Activated B cell treated with CpG ODN at 0.5 μM for 24 hours (primary cell): ENCODE results near the gene OSBPL10. TPM values are rescaled to one million over a fixed set of nuclear protein-coding genes. Genes with fewer than 3 reads are reported as not detected.

Experiments used
- ATAC-seq: fragments of 200-7000 bp; cut with Tn5 transposase; one replicate; pipeline ENCODE4 v1.10.0; 2021; ENCODE audit warnings: low read depth, mild to moderate bottlenecking, moderate library complexity
- CTCF ChIA-PET: fragments of 350-600 bp; sonication (Branson Sonifier 250); formaldehyde crosslinking; loops from one replicate; lab custom pipeline; 2021; ENCODE audit warnings: antibody characterized with exemption; lab: Charles Lee
- POLR2A ChIA-PET: fragments of 350-600 bp; sonication (Branson Sonifier 250); formaldehyde crosslinking; loops from one replicate; lab custom pipeline; 2021; ENCODE audit warnings: antibody characterized with exemption; lab: Charles Lee
- DNase-seq: peaks from one replicate; pipeline ENCODE4 v3.0.0; 2022
- H3K27ac Mint-ChIP-seq: one replicate; pipeline ENCODE4 v1.8.0; 2020; ENCODE audit warnings: mixed read lengths
- H3K27me3 Mint-ChIP-seq: one replicate; pipeline ENCODE4 v1.8.0; 2021; ENCODE audit warnings: mixed read lengths
- H3K36me3 Mint-ChIP-seq: one replicate; pipeline ENCODE4 v1.8.0; 2021; ENCODE audit warnings: low read depth, mixed read lengths
- H3K4me1 Mint-ChIP-seq: one replicate; pipeline ENCODE4 v1.8.0; 2021; ENCODE audit warnings: mixed read lengths
- H3K4me3 Mint-ChIP-seq: one replicate; pipeline ENCODE4 v1.8.0; 2020; ENCODE audit warnings: mild to moderate bottlenecking, mixed read lengths
- H3K9me3 Mint-ChIP-seq: one replicate; pipeline ENCODE4 v1.8.0; 2020; ENCODE audit warnings: mixed read lengths
- CTCF ChIP-seq: fragments of 200-600 bp; IDR thresholded peaks from one replicate; pipeline ENCODE4 v1.8.0; 2022; ENCODE audit warnings: antibody characterized with exemption, mild to moderate bottlenecking
- intact Hi-C: fragments of 100-400 bp; cut with micrococcal nuclease; formaldehyde crosslinking; loops from one replicate; pipeline ENCODE4 v1.15.1; 2024
- total RNA-seq: library from RNA; stranded (reverse); gene quantifications from 2 replicates; pipeline ENCODE4 v1.2.3, GENCODE V29; 2022

The OSBPL10 gene
- total RNA-seq, 1 donor from 2014 or later, result 137 TPM

GRCh38 chr3:31755926-31756658 lies 225.0 kb downstream of the OSBPL10 start:
- Mint-ChIP-seq H3K4me3 (peak overlapping the region; percentile 5), H3K27ac (peak overlapping the region; percentile 79), H3K9me3 (no peaks in the 10 kb centered on the region), H3K36me3 (peaks cover 48% of the 10 kb centered on the region), H3K4me1 (peaks cover 59% of the 10 kb centered on the region), H3K27me3 (no peaks in the 10 kb centered on the region)
- CTCF ChIA-PET, result interaction anchor here (1.4 to 1.8 kb wide), 2 partner anchors 12 to 31 kb away, joined by 3 to 6 read pairs; no protein-coding TSS in a partner anchor
- ATAC-seq (peak; percentile 61), DNase-seq (no peak)
- POLR2A ChIA-PET, result interaction anchor here (0.8 kb wide), 1 partner anchor 226 kb away, joined by 3 read pairs; the partner anchor contains the start of gene ZNF860
- intact Hi-C loops, result no loop called here
- TF ChIP-seq CTCF, result no peak

- ATAC-seq, result peak; percentile 57
- Mint-ChIP-seq H3K27ac (peak overlapping the region; percentile 80), H3K9me3 (no peaks in the 10 kb centered on the region), H3K36me3 (peaks cover 51% of the 10 kb centered on the region), H3K27me3 (no peaks in the 10 kb centered on the region), H3K4me1 (peaks cover 59% of the 10 kb centered on the region), H3K4me3 (peak overlapping the region; percentile 17)
- DNase-seq, result no peak
- ChIA-PET CTCF (interaction anchor here (0.7 to 1.4 kb wide), 2 partner anchors 14 kb away, joined by 3 to 6 read pairs; no protein-coding TSS in a partner anchor), POLR2A (interaction anchor here (0.5 to 0.7 kb wide), 2 partner anchors 222 to 1194 kb away, joined by 3 to 4 read pairs; partner anchors contain the start of gene STT3B)
- TF ChIP-seq CTCF, result no peak
- intact Hi-C loops, result no loop called here
Measured at GRCh38 chr3:31754575-31755278, 226.3 kb downstream of the OSBPL10 start.

GRCh38 chr3:31753050-31753425 lies 228.0 kb downstream of the OSBPL10 start:
- DNase-seq (no peak), ATAC-seq (no peak)
- Mint-ChIP-seq H3K27me3 (no peaks in the 10 kb centered on the region), H3K4me1 (peaks cover 48% of the 10 kb centered on the region), H3K36me3 (peaks cover 60% of the 10 kb centered on the region), H3K4me3 (no peak overlapping the region), H3K27ac (no peak overlapping the region), H3K9me3 (no peaks in the 10 kb centered on the region)
- CTCF ChIA-PET, result no interaction called here
- POLR2A ChIA-PET, result interaction anchor here (0.6 to 0.8 kb wide), 3 partner anchors 49 to 249 kb away, joined by 3 to 6 read pairs (median 5); no protein-coding TSS in a partner anchor
- intact Hi-C loops, result no loop called here
- no peak for TF ChIP-seq CTCF

- H3K9me3 Mint-ChIP-seq, result no peaks in the 10 kb centered on the region
- H3K4me1 Mint-ChIP-seq, result peaks cover 43% of the 10 kb centered on the region
- no peak for ATAC-seq
- H3K4me3 Mint-ChIP-seq, result no peak overlapping the region
- no peak for TF ChIP-seq CTCF
- no peaks in the 10 kb centered on the region for H3K27me3 Mint-ChIP-seq
- H3K27ac Mint-ChIP-seq, result peak overlapping the region; percentile 8
- POLR2A ChIA-PET, result interaction anchor here (0.6 to 0.8 kb wide), 3 partner anchors 49 to 250 kb away, joined by 3 to 6 read pairs (median 5); no protein-coding TSS in a partner anchor
- H3K36me3 Mint-ChIP-seq, result peaks cover 62% of the 10 kb centered on the region
- DNase-seq, result no peak
- CTCF ChIA-PET, result no interaction called here
- intact Hi-C loops, result no loop called here
Measured at GRCh38 chr3:31752305-31753049, 228.6 kb downstream of the OSBPL10 start.
